Amniotic stem cell (primary cell): Measurements from ENCODE around the gene PHEX.
"Not testable (repeated sequence)": the region's sequence is repeated elsewhere in the genome, so short reads cannot be mapped to it uniquely, and the experiment has no call there.

Source experiments
- DNase-seq: peaks from one replicate; lab custom pipeline; 2025; lab: John Stamatoyannopoulos, UW

PHEX gene

GRCh38 chrX:22246620-22247019, 214.5 kb downstream of the PHEX start:
- no peak for DNase-seq

- DNase-seq = no peak
These were observed 215.0 kb downstream of the PHEX start for GRCh38 chrX:22247169-22247568.

- no peak for DNase-seq
These were observed 216.3 kb downstream of the PHEX start for GRCh38 chrX:22248401-22248800.

GRCh38 chrX:22249371-22249770, 217.2 kb downstream of the PHEX start:
- no peak for DNase-seq

- DNase-seq = no peak
These were observed 236.6 kb downstream of the PHEX start for GRCh38 chrX:22268706-22269105.

- DNase-seq = no peak
These were observed 240.5 kb downstream of the PHEX start, which contains the start of gene CBLL2 for GRCh38 chrX:22272613-22273012. CBLL2 (plus strand) TSS chrX:22272913; CDS start chrX:22272992, 79 bp downstream.

- DNase-seq = no peak
These were observed 241.7 kb downstream of the PHEX start for GRCh38 chrX:22273714-22274317.

- DNase-seq = no peak
These were observed 244.7 kb downstream of the PHEX start for GRCh38 chrX:22276781-22277180.

GRCh38 chrX:22278375-22278774, 246.2 kb downstream of the PHEX start:
- DNase-seq = no peak

GRCh38 chrX:22289209-22289608, 257.1 kb downstream of the PHEX start:
- not testable (repeated sequence) for DNase-seq

- DNase-seq = no peak
These were observed 264.7 kb downstream of the PHEX start for GRCh38 chrX:22296871-22297270.

- no peak for DNase-seq
These were observed 268.0 kb downstream of the PHEX start for GRCh38 chrX:22300130-22300529.
